ENCODE data around the gene PSMG3.

The PSMG3 gene

GRCh38 chr7:1541431-1542162 is 28.2 kb downstream of the PSMG3 start:
- no peak overlapping the region for H3K4me3 ChIP-seq (ENCODE audit: low read depth, low read length)
- TF ChIP-seq CTCF (IDR thresholded peaks at IDR 0.05; ENCODE audit: low read depth, low read length, missing control alignments), result no peak
- DNase-seq (ENCODE audit: low read depth), result no peak

GRCh38 chr7:1540776-1541271 is 29.0 kb downstream of the PSMG3 start:
- no peak for DNase-seq (ENCODE audit: low read depth)
- TF ChIP-seq CTCF (IDR thresholded peaks at IDR 0.05; ENCODE audit: low read depth, low read length, missing control alignments), result no peak
- H3K4me3 ChIP-seq (ENCODE audit: low read depth, low read length), result no peak overlapping the region

- no peak overlapping the region for H3K4me3 ChIP-seq (ENCODE audit: low read depth, low read length)
These were observed 29.7 kb downstream of the PSMG3 start for GRCh38 chr7:1539882-1540775.

GRCh38 chr7:1539181-1539881 is 30.5 kb downstream of the PSMG3 start:
- DNase-seq (ENCODE audit: low read depth), result no peak
- TF ChIP-seq CTCF (IDR thresholded peaks at IDR 0.05; ENCODE audit: low read depth, low read length, missing control alignments), result no peak
- no peak overlapping the region for H3K4me3 ChIP-seq (ENCODE audit: low read depth, low read length)

More at GRCh38 chr7:1539882-1540775, 29.7 kb downstream of the PSMG3 start:
- TF ChIP-seq CTCF (IDR thresholded peaks at IDR 0.05; ENCODE audit: low read depth, low read length, missing control alignments), result no peak
- DNase-seq (ENCODE audit: low read depth), result no peak

GRCh38 chr7:1538544-1539180 is 31.2 kb downstream of the PSMG3 start:
- no peak overlapping the region for H3K4me3 ChIP-seq (ENCODE audit: low read depth, low read length)
- no peak for DNase-seq (ENCODE audit: low read depth)
- no peak for TF ChIP-seq CTCF (IDR thresholded peaks at IDR 0.05; ENCODE audit: low read depth, low read length, missing control alignments)
